H1 (cell line): Measurements from ENCODE around the gene SLC11A1. TPM values are rescaled to one million over a fixed set of nuclear protein-coding genes. Genes with fewer than 3 reads are reported as not detected.

Experiments
- CTCF ChIA-PET: fragments of 300-600 bp; sonication (Branson Sonifier 250); formaldehyde crosslinking; loops from one replicate; lab custom pipeline; 2021; ENCODE audit not compliant: partially characterized antibody; lab: Charles Lee
- POLR2A ChIA-PET: fragments of 300-600 bp; sonication (Branson Sonifier 250); formaldehyde crosslinking; loops from one replicate; lab custom pipeline; 2021; ENCODE audit warnings: inconsistent platforms; ENCODE audit not compliant: partially characterized antibody; lab: Charles Lee
- DNase-seq, 2 experiments: peaks; one replicate each; pipeline versions ENCODE4 v3.0.0 to v3.0.0-alpha.2; 2010 to 2022; ENCODE audit warnings: low spot score in 2 of 2, low read depth in 1 of 2, mixed read lengths in 1 of 2
- FAIRE-seq: peaks from 2 replicates; lab custom pipeline; 2011; peaks lifted over from hg19 to GRCh38; lab: Jason Lieb, UNC
- H2AFZ ChIP-seq: 2 replicates; pipeline ENCODE4 v1.8.1; 2012; ENCODE audit warnings: low read length, inconsistent platforms
- H2AK5ac ChIP-seq: 2 replicates; pipeline ENCODE4 v1.6.1; 2013; ENCODE audit warnings: low read depth, low read length
- H2BK120ac ChIP-seq: replicated peaks from 2 replicates; pipeline ENCODE3; 2013; ENCODE audit warnings: low read depth, low read length, inconsistent platforms
- H2BK12ac ChIP-seq: 2 replicates; pipeline ENCODE4 v1.6.1; 2013; ENCODE audit warnings: low read depth, low read length
- H2BK15ac ChIP-seq: 2 replicates; pipeline ENCODE4 v1.6.1; 2013; ENCODE audit warnings: low read length
- H2BK20ac ChIP-seq: 2 replicates; pipeline ENCODE4 v1.6.1; 2013; ENCODE audit warnings: low read length
- H2BK5ac ChIP-seq: 2 replicates; pipeline ENCODE4 v1.6.1; 2013; ENCODE audit warnings: low read depth, low read length
- H3K14ac ChIP-seq: 2 replicates; pipeline ENCODE4 v1.6.1; 2013; ENCODE audit warnings: inconsistent platforms; ENCODE audit not compliant: insufficient read length
- H3K18ac ChIP-seq: 2 replicates; pipeline ENCODE4 v1.6.1; 2013; ENCODE audit warnings: low read length; ENCODE audit errors: extremely low read depth
- H3K23ac ChIP-seq: 2 replicates; pipeline ENCODE4 v1.6.1; 2013; ENCODE audit warnings: inconsistent platforms; ENCODE audit not compliant: insufficient read length
- H3K23me2 ChIP-seq: 2 replicates; pipeline ENCODE4 v1.6.1; 2013; ENCODE audit warnings: low read depth, low read length
- H3K27ac ChIP-seq: 2 replicates; pipeline ENCODE4 v1.6.1; 2011; ENCODE audit warnings: low read depth, low read length, inconsistent platforms
- H3K27me3 ChIP-seq, 4 experiments: replicated peaks in 1 of 4; 1 replicate in 1 of 4; 2 replicates in 3 of 4; pipeline versions ENCODE4 v1.6.1 to v1.8.1; 2011 to 2013; ENCODE audit warnings: low read length in 3 of 4, mild to moderate bottlenecking in 3 of 4, inconsistent platforms in 2 of 4, mixed read lengths in 2 of 4, moderate library complexity in 1 of 4; ENCODE audit not compliant: control insufficient read depth in 3 of 4, insufficient read depth in 3 of 4; ENCODE audit errors: extremely low read depth in 1 of 4
- H3K36me3 ChIP-seq, 4 experiments: 2 replicates each; pipeline versions ENCODE4 v1.6.1 to v1.8.1; 2011 to 2013; ENCODE audit warnings: mild to moderate bottlenecking in 4 of 4, low read length in 3 of 4, moderate library complexity in 2 of 4, control low read depth in 1 of 4, inconsistent platforms in 1 of 4; ENCODE audit not compliant: insufficient read depth in 4 of 4, control insufficient read depth in 2 of 4
- H3K4ac ChIP-seq: replicated peaks from 2 replicates; pipeline ENCODE3; 2013; ENCODE audit warnings: low read length, low read depth, mixed read lengths, inconsistent platforms; ENCODE audit not compliant: insufficient read length
- H3K4me1 ChIP-seq, 4 experiments: replicated peaks in 1 of 4; 1 replicate in 1 of 4; 2 replicates in 3 of 4; pipeline versions ENCODE4 v1.6.1 to v1.8.1; 2011 to 2013; ENCODE audit warnings: low read length in 3 of 4, inconsistent platforms in 2 of 4, mixed read lengths in 1 of 4; ENCODE audit not compliant: insufficient read depth in 4 of 4, control insufficient read depth in 3 of 4
- H3K4me2 ChIP-seq, 2 experiments: 2 replicates each; pipeline versions ENCODE4 v1.6.1 to v1.8.1; 2011 to 2013; ENCODE audit warnings: low read depth in 2 of 2, low read length in 2 of 2, control low read depth in 1 of 2, inconsistent platforms in 1 of 2, mild to moderate bottlenecking in 1 of 2; ENCODE audit not compliant: insufficient read depth in 1 of 2
- H3K4me3 ChIP-seq, 4 experiments: fragments of 200-600, 300-600 bp in 1 of 4; sonication (generic), shearing (Covaris generic), sonication (Bioruptor Twin) in 1 of 4; 2 replicates each; pipeline versions ENCODE4 v1.5.1 to v1.8.1; 2011 to 2016; ENCODE audit warnings: low read length in 4 of 4, low read depth in 3 of 4, control low read depth in 2 of 4, inconsistent platforms in 2 of 4, mild to moderate bottlenecking in 2 of 4, mixed read lengths in 1 of 4, moderate library complexity in 1 of 4; ENCODE audit not compliant: insufficient read depth in 2 of 4; ENCODE audit errors: extremely low read depth in 1 of 4
- H3K56ac ChIP-seq: replicated peaks from 2 replicates; pipeline ENCODE3; 2013; ENCODE audit warnings: low read depth, mild to moderate bottlenecking, mixed read lengths, low read length, inconsistent platforms; ENCODE audit not compliant: insufficient read length
- H3K79me1 ChIP-seq: 2 replicates; pipeline ENCODE4 v1.6.1; 2013; ENCODE audit warnings: low read depth, low read length, control low read depth
- H3K79me2 ChIP-seq, 2 experiments: 2 replicates each; pipeline versions ENCODE4 v1.6.1 to v1.8.1; 2012 to 2013; ENCODE audit warnings: low read length in 2 of 2, mild to moderate bottlenecking in 2 of 2, inconsistent platforms in 1 of 2; ENCODE audit not compliant: insufficient read depth in 2 of 2, control insufficient read depth in 1 of 2
- H3K9ac ChIP-seq, 4 experiments: replicated peaks in 1 of 4; 1 replicate in 1 of 4; 2 replicates in 3 of 4; pipeline versions ENCODE4 v1.6.1 to v1.8.1; 2011 to 2013; ENCODE audit warnings: low read depth in 3 of 4, low read length in 3 of 4, control low read depth in 2 of 4, mild to moderate bottlenecking in 2 of 4, moderate library complexity in 2 of 4, inconsistent platforms in 1 of 4; ENCODE audit errors: extremely low read depth in 1 of 4
- H3K9me3 ChIP-seq, 2 experiments: 2 replicates each; pipeline versions ENCODE4 v1.6.1 to v1.8.1; 2012 to 2013; ENCODE audit warnings: mild to moderate bottlenecking in 2 of 2, moderate library complexity in 2 of 2, control low read depth in 1 of 2, inconsistent platforms in 1 of 2, low read depth in 1 of 2, low read length in 1 of 2, mixed read lengths in 1 of 2; ENCODE audit not compliant: insufficient read depth in 2 of 2
- H4K20me1 ChIP-seq, 2 experiments: replicated peaks in 1 of 2; 2 replicates each; pipeline versions ENCODE3 to v1.8.1; 2011 to 2013; ENCODE audit warnings: inconsistent platforms in 2 of 2, low read length in 2 of 2, mild to moderate bottlenecking in 1 of 2; ENCODE audit not compliant: insufficient read depth in 2 of 2, control insufficient read depth in 1 of 2
- H4K5ac ChIP-seq: 2 replicates; pipeline ENCODE4 v1.6.1; 2013; ENCODE audit warnings: low read length, low read depth, mixed read lengths, inconsistent platforms; ENCODE audit not compliant: insufficient read length
- H4K8ac ChIP-seq: 2 replicates; pipeline ENCODE4 v1.8.0; 2013; ENCODE audit warnings: mild to moderate bottlenecking, moderate library complexity, low read length, inconsistent platforms; ENCODE audit not compliant: insufficient read depth; ENCODE audit errors: extremely low read depth
- H4K91ac ChIP-seq: replicated peaks from 2 replicates; pipeline ENCODE3; 2013; ENCODE audit warnings: low read length, mixed read lengths, inconsistent platforms; ENCODE audit not compliant: insufficient read length
- BRCA1 ChIP-seq: IDR thresholded peaks from 2 replicates; pipeline ENCODE4 v1.6.1; 2012; ENCODE audit warnings: low read depth, low read length, improper control_type of control experiment
- CEBPB ChIP-seq: IDR thresholded peaks from 2 replicates; pipeline ENCODE4 v1.6.1; 2012; ENCODE audit warnings: low read depth, low read length
- CTCF ChIP-seq, 3 experiments: IDR thresholded peaks; 1 replicate in 2 of 3; 2 replicates in 1 of 3; pipeline versions ENCODE4 v1.5.1 to v1.6.1; 2011; ENCODE audit warnings: low read length in 3 of 3, mild to moderate bottlenecking in 3 of 3, inconsistent platforms in 2 of 3, low read depth in 1 of 3, moderate library complexity in 1 of 3; ENCODE audit not compliant: insufficient read depth in 1 of 3; ENCODE audit errors: control extremely low read depth in 1 of 3
- GTF2F1 ChIP-seq: IDR thresholded peaks from 2 replicates; pipeline ENCODE4 v1.6.1; 2012; ENCODE audit warnings: low read depth, low read length, improper control_type of control experiment, borderline replicate concordance
- JUN ChIP-seq: IDR thresholded peaks from 2 replicates; pipeline ENCODE4 v1.6.1; 2011; ENCODE audit warnings: low read depth, mild to moderate bottlenecking, improper control_type of control experiment, low read length
- KDM1A ChIP-seq: fragments of 200-600, 300-600 bp; sonication (generic); IDR thresholded peaks from 2 replicates; pipeline ENCODE4 v1.7.1; 2016; ENCODE audit warnings: mild to moderate bottlenecking, low read length, borderline replicate concordance
- KDM4A ChIP-seq: IDR thresholded peaks from one replicate; pipeline ENCODE4 v1.7.1; 2012; ENCODE audit warnings: low read depth, mild to moderate bottlenecking, moderate library complexity, low read length, inconsistent platforms; ENCODE audit not compliant: severe bottlenecking
- NRF1 ChIP-seq: IDR thresholded peaks from 2 replicates; pipeline ENCODE4 v1.6.1; 2011; ENCODE audit warnings: mild to moderate bottlenecking, low read depth, low read length, improper control_type of control experiment
- POLR2A ChIP-seq, 2 experiments: IDR thresholded peaks; 1 replicate in 1 of 2; 2 replicates in 1 of 2; pipeline ENCODE4 v1.6.1; 2011; ENCODE audit warnings: low read depth in 2 of 2, low read length in 2 of 2, mild to moderate bottlenecking in 2 of 2; ENCODE audit errors: control extremely low read depth in 1 of 2
- RBBP5 ChIP-seq: IDR thresholded peaks from 2 replicates; pipeline ENCODE4 v1.7.1; 2012; ENCODE audit warnings: low read depth, mild to moderate bottlenecking, inconsistent platforms, low read length, moderate library complexity, borderline replicate concordance
- SRF ChIP-seq: IDR thresholded peaks from 2 replicates; pipeline ENCODE4 v1.6.1; 2011; ENCODE audit warnings: mild to moderate bottlenecking, low read depth, low read length, moderate library complexity
- TBP ChIP-seq: IDR thresholded peaks from 2 replicates; pipeline ENCODE4 v1.6.1; 2011; ENCODE audit warnings: low read depth, low read length, improper control_type of control experiment
- WGBS, 2 experiments: shearing (Covaris generic) in 1 of 2; methylation state at CpG; one replicate each; pipeline versions ENCODE4 v1.1.6 to v1.1.7; 2013 to 2015; ENCODE audit warnings: low lambda C conversion rate in 2 of 2, mixed read lengths in 2 of 2, inconsistent platforms in 1 of 2, low coverage in 1 of 2, missing lambda C conversion rate in 1 of 2; ENCODE audit not compliant: insufficient replicate concordance in 2 of 2, insufficient coverage in 1 of 2, insufficient read length in 1 of 2; ENCODE audit errors: extremely low coverage in 1 of 2, missing lambda C conversion rate in 1 of 2; 5-methylcytosine and 5-hydroxymethylcytosine counted together
- polyA plus RNA-seq, 7 experiments: library from polyadenylated mRNA; depleted of rRNA in 3 of 7; stranded (reverse) in 5 of 7; unstranded in 2 of 7; fragments of >200 nt in 5 of 7; fragments of 200-250 nt in 2 of 7; gene quantifications; 1 replicate in 5 of 7; 2 replicates in 1 of 7; 4 replicates in 1 of 7; pipeline versions ENCODE4 v1.2.1 to v1.2.3, GENCODE V29; 2011 to 2013; ENCODE audit warnings: missing spikeins in 2 of 7, mixed read lengths in 2 of 7
- total RNA-seq: library from RNA; stranded (reverse); fragmentation: NEBNext Ultra II Directional; extraction: Animal tissue kit (Norgen Biotek cat#: 25700); gene quantifications from 2 replicates; pipeline ENCODE4 v1.2.1, GENCODE V29; 2021

SLC11A1 gene
- total and polyA plus RNA-seq, 2 of the 8 experiments (the other 6 are each of a cell fraction or from before 2014, with no cell fraction given), result 0.20 to 0.43 TPM

GRCh38 chr2:218363736-218364135 lies 18.3 kb upstream of the SLC11A1 start:
- peaks cover 7% of the 10 kb centered on the region; the same call in 1 of the 2 replicates for H3K23me2 ChIP-seq
- H4K5ac ChIP-seq, result no peak overlapping the region
- no peak overlapping the region for H3K4me2 ChIP-seq
- H3K79me2 ChIP-seq, result no peaks in the 10 kb centered on the region
- H3K18ac ChIP-seq, result no peak overlapping the region
- WGBS, 2 experiments, result 88% methylated on average over 3 of the region's 3 CpGs; no CpG with 5 or more reads in 1 of the 2 experiments
- no peak overlapping the region for H2BK12ac ChIP-seq
- no peak overlapping the region for H3K27ac ChIP-seq
- no peak overlapping the region for H2AFZ ChIP-seq
- H2AK5ac ChIP-seq, result no peak overlapping the region
- H3K27me3 ChIP-seq, result no peaks in the 10 kb centered on the region; a peak in 1 of 7 replicates
- POLR2A ChIA-PET, result no interaction called here
- no peak overlapping the region for H3K4me3 ChIP-seq
- no peak overlapping the region for H2BK15ac ChIP-seq
- H4K8ac ChIP-seq, result no peak overlapping the region
- H3K23ac ChIP-seq, result no peak overlapping the region
- peaks cover 0 to under 1% (median 0%) of the 10 kb centered on the region in 4 experiments; a peak in 3 of 7 replicates for H3K4me1 ChIP-seq
- no peaks in the 10 kb centered on the region for H3K79me1 ChIP-seq
- DNase-seq (no peak), FAIRE-seq (no peak)
- CTCF ChIA-PET, result interaction anchor here (0.6 to 1.6 kb wide), 4 partner anchors 29 to 268 kb away, joined by 3 to 6 read pairs (median 4); no protein-coding TSS in a partner anchor
- H3K56ac ChIP-seq, result no peak overlapping the region
- no peak overlapping the region for H4K91ac ChIP-seq
- H3K4ac ChIP-seq, result no peak overlapping the region
- H3K14ac ChIP-seq, result no peak overlapping the region
- H2BK120ac ChIP-seq, result no peak overlapping the region
- no peaks in the 10 kb centered on the region for H4K20me1 ChIP-seq
- no peak overlapping the region for H3K9ac ChIP-seq
- H3K9me3 ChIP-seq, result no peaks in the 10 kb centered on the region
- H3K36me3 ChIP-seq, result no peaks in the 10 kb centered on the region
- H2BK20ac ChIP-seq, result no peak overlapping the region
- no peak overlapping the region for H2BK5ac ChIP-seq
- TF ChIP-seq KDM1A, result no peak
- no peak for TF ChIP-seq CTCF (IDR thresholded peaks at IDR 0.05; ENCODE audit: control extremely low read depth in 1 of 3, insufficient read depth in 1 of 3, low read depth in 1 of 3, low read length in 3 of 3)
- TF ChIP-seq SRF, result no peak
- TF ChIP-seq GTF2F1, result no peak
- no peak for TF ChIP-seq JUN
- no peak for TF ChIP-seq CEBPB
- no peak for TF ChIP-seq KDM4A
- TF ChIP-seq RBBP5, result no peak
- TF ChIP-seq POLR2A (IDR thresholded peaks at IDR 0.05; ENCODE audit: control extremely low read depth in 1 of 2, low read depth in 2 of 2, low read length in 2 of 2), result no peak
- no peak for TF ChIP-seq BRCA1
- no peak for TF ChIP-seq TBP
- no peak for TF ChIP-seq NRF1
